ENCODE data around the gene ZBTB40. TPM values are rescaled to one million over a fixed set of nuclear protein-coding genes. Genes with fewer than 3 reads are reported as not detected.

The ZBTB40 gene
- total and polyA plus RNA-seq, 2 experiments from 2014 or later = 7.3 to 18.1 TPM

DNA sequence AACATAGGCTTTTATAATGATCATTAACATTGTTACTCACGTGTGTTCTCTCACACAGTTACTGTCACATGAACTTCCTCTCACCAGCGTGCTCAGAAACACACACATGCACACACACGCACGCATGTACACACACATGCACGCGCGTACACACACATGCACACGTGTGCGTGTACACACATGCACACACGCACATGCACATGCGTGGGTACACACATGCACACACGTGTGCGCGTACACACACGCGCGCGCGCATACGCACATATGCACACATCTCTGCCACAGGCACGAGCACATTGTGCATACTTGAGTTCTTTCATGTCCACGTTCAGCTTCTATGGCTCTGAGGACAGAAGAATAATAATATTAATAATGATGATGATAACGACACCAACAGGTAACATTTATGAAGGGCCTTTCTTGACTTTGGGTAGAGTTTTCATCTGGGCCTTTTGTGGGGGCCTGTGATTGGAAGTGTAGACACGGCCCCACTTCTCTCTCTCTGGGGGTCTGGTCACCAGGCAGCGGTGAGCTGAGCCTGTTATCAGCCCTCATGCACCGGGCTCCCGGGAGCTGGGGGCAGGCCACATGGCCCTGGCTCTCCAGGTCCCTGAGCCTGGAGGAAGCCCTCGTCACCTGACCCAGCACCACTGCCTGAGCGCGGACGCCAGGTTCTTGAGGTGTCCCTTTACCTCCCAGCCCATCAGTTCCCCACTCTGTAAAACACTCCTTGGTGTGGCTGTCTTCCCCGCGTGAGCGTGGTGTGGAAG is 118.7 kb downstream of the ZBTB40 start:
- TF ChIP-seq EZH2 (IDR thresholded peaks at IDR 0.05; ENCODE audit: borderline replicate concordance) = no peak
- no peak for TF ChIP-seq EZH2phosphoT487 (IDR thresholded peaks at IDR 0.05; ENCODE audit: low read depth, severe bottlenecking, unreplicated experiment)
- TF ChIP-seq, protein P1, sequence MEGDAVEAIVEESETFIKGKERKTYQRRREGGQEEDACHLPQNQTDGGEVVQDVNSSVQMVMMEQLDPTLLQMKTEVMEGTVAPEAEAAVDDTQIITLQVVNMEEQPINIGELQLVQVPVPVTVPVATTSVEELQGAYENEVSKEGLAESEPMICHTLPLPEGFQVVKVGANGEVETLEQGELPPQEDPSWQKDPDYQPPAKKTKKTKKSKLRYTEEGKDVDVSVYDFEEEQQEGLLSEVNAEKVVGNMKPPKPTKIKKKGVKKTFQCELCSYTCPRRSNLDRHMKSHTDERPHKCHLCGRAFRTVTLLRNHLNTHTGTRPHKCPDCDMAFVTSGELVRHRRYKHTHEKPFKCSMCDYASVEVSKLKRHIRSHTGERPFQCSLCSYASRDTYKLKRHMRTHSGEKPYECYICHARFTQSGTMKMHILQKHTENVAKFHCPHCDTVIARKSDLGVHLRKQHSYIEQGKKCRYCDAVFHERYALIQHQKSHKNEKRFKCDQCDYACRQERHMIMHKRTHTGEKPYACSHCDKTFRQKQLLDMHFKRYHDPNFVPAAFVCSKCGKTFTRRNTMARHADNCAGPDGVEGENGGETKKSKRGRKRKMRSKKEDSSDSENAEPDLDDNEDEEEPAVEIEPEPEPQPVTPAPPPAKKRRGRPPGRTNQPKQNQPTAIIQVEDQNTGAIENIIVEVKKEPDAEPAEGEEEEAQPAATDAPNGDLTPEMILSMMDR (IDR thresholded peaks at IDR 0.05; ENCODE audit: poor library complexity) = no peak
- Histone ChIP-seq H4K20me1 (ENCODE audit: insufficient read depth, poor library complexity, severe bottlenecking) (no peaks in the 10 kb centered on the region), H3K79me2 (no peaks in the 10 kb centered on the region), H3K36me3 (replicated peaks; ENCODE audit: insufficient read depth, low read depth) (no peaks in the 10 kb centered on the region), H3K9me3 (ENCODE audit: low read depth) (no peaks in the 10 kb centered on the region), H3K9me2 (replicated peaks; ENCODE audit: insufficient read depth) (no peaks in the 10 kb centered on the region), H3K27ac (no peak overlapping the region), H3K4me1 (ENCODE audit: insufficient read depth) (no peaks in the 10 kb centered on the region), H3K4me2 (no peak overlapping the region), H3K4me3 (no peak overlapping the region), H2AFZ (no peak overlapping the region), H3K27me3 (peaks cover 39% of the 10 kb centered on the region)
- 92% methylated on average over 34 of the region's 34 CpGs for WGBS (ENCODE audit: low lambda C conversion rate, missing lambda C conversion rate)
- DNase-seq (ENCODE audit: low spot score) = no peak

DNA sequence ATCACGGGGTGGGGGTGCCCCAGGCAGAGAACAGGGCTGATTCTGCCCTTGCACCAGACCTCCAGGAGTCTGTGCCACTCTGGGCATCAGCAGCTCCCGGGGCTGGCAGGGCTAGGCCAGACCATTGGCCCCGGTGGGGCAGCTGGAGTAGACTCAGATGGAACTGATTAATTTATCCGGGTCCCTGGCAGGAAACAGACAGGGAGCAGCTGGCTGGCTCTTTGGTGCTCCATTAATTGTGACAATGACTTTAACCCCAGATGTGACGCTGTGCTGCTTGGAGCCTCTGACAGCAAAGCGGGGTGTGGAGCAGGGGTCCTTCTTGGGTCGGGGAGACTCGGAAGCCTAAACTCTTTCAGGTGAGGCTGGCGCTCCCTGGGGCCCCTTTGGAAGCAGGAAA is 121.2 kb downstream of the ZBTB40 start:
- peaks cover 17% of the 10 kb centered on the region for H3K27me3 ChIP-seq
- no peaks in the 10 kb centered on the region for H3K9me3 ChIP-seq (ENCODE audit: low read depth)
- no peak overlapping the region for H3K4me2 ChIP-seq
- no peak for TF ChIP-seq EZH2phosphoT487 (IDR thresholded peaks at IDR 0.05; ENCODE audit: low read depth, severe bottlenecking, unreplicated experiment)
- no peaks in the 10 kb centered on the region for H3K36me3 ChIP-seq (replicated peaks; ENCODE audit: insufficient read depth, low read depth)
- no peak overlapping the region for H3K4me3 ChIP-seq
- H3K79me2 ChIP-seq = no peaks in the 10 kb centered on the region
- DNase-seq (ENCODE audit: low spot score) = no peak
- WGBS (ENCODE audit: low lambda C conversion rate, missing lambda C conversion rate) = 66% methylated on average over 9 of the region's 9 CpGs
- H3K4me1 ChIP-seq (ENCODE audit: insufficient read depth) = no peaks in the 10 kb centered on the region
- H3K27ac ChIP-seq = no peak overlapping the region
- no peak overlapping the region for H2AFZ ChIP-seq
- no peaks in the 10 kb centered on the region for H4K20me1 ChIP-seq (ENCODE audit: insufficient read depth, poor library complexity, severe bottlenecking)
- H3K9me2 ChIP-seq (replicated peaks; ENCODE audit: insufficient read depth) = no peaks in the 10 kb centered on the region

DNA sequence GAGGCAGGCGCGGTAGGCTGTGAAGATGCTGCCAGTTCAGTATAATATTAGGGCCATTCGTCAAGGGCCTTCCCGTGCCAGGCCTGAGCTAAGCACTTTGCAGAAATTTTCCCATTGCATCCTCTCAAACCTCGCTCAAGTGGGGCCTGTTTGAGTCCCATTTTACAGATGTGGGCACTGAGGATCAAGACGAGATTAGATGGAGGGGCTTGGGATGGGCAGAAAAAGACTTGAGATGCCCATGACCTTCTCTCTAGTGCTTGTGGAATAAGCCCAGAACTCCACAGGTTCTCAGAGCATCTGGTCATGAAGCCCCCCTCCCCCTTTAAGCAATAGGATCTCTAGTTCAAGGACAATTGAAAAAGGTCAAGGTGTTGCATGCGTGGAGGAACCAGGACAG is 121.6 kb downstream of the ZBTB40 start:
- Histone ChIP-seq H3K4me2 (no peak overlapping the region), H3K4me3 (no peak overlapping the region), H4K20me1 (ENCODE audit: insufficient read depth, poor library complexity, severe bottlenecking) (no peaks in the 10 kb centered on the region), H3K9me2 (replicated peaks; ENCODE audit: insufficient read depth) (no peaks in the 10 kb centered on the region), H3K36me3 (replicated peaks; ENCODE audit: insufficient read depth, low read depth) (no peaks in the 10 kb centered on the region), H3K27ac (no peak overlapping the region), H3K79me2 (no peaks in the 10 kb centered on the region), H3K4me1 (ENCODE audit: insufficient read depth) (no peaks in the 10 kb centered on the region), H2AFZ (no peak overlapping the region), H3K9me3 (ENCODE audit: low read depth) (no peaks in the 10 kb centered on the region), H3K27me3 (peaks cover 16% of the 10 kb centered on the region)
- WGBS (ENCODE audit: low lambda C conversion rate, missing lambda C conversion rate) = 81% methylated on average over 7 of the region's 7 CpGs
- TF ChIP-seq, protein P1 (IDR thresholded peaks at IDR 0.05; ENCODE audit: poor library complexity) = no peak
- TF ChIP-seq EZH2phosphoT487 (IDR thresholded peaks at IDR 0.05; ENCODE audit: low read depth, severe bottlenecking, unreplicated experiment) = no peak
- no peak for TF ChIP-seq EZH2 (IDR thresholded peaks at IDR 0.05; ENCODE audit: borderline replicate concordance)
- DNase-seq (ENCODE audit: low spot score) = no peak

DNA sequence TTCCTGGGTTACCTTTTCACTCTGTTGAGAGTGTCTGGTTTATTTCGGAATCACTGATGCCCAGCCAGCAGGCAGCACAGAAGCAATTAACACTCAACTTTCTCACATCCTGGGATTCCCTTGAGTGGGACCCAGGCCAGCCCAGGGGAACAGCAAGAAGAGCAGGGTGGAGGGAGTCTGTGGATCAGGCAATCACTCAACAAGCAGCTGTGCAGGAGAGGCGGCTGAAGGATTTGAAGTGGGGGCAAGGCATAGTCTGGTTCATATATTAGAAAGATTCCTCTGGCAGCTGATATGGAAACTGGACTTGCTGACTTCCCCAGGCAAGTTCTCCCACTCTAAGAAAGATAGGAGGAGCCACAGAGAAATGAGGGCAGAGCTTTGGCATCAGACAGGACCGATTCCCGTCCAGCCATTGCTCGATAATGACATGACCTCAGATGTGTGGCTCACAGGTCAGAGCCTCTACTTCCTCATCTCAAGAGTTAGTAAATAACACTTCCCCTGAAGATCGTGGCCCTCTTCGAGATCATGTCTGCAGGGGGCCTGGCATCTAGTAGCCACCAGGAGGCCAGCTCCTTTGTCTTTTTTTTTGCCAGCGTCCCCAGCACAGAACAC is 124.0 kb downstream of the ZBTB40 start:
- no peaks in the 10 kb centered on the region for H3K9me3 ChIP-seq (ENCODE audit: low read depth)
- no peaks in the 10 kb centered on the region for H3K79me2 ChIP-seq
- no peaks in the 10 kb centered on the region for H3K9me2 ChIP-seq (replicated peaks; ENCODE audit: insufficient read depth)
- TF ChIP-seq EZH2 (IDR thresholded peaks at IDR 0.05; ENCODE audit: borderline replicate concordance) = no peak
- TF ChIP-seq, protein P1 (IDR thresholded peaks at IDR 0.05; ENCODE audit: poor library complexity) = no peak
- TF ChIP-seq EZH2phosphoT487 (IDR thresholded peaks at IDR 0.05; ENCODE audit: low read depth, severe bottlenecking, unreplicated experiment) = no peak
- no peak for DNase-seq (ENCODE audit: low spot score)
- peaks cover 11% of the 10 kb centered on the region for H3K27me3 ChIP-seq
- H3K36me3 ChIP-seq (replicated peaks; ENCODE audit: insufficient read depth, low read depth) = no peaks in the 10 kb centered on the region
- 74% methylated on average over 8 of the region's 8 CpGs for WGBS (ENCODE audit: low lambda C conversion rate, missing lambda C conversion rate)
- no peak overlapping the region for H3K4me3 ChIP-seq
- no peaks in the 10 kb centered on the region for H4K20me1 ChIP-seq (ENCODE audit: insufficient read depth, poor library complexity, severe bottlenecking)
- H2AFZ ChIP-seq = no peak overlapping the region
- no peaks in the 10 kb centered on the region for H3K4me1 ChIP-seq (ENCODE audit: insufficient read depth)
- H3K4me2 ChIP-seq = no peak overlapping the region
- H3K27ac ChIP-seq = no peak overlapping the region

Data from hepatocyte (in vitro differentiated cells).